Endodermal cell (in vitro differentiated cells): ENCODE measurements around the gene HMGB2. TPM values are rescaled to one million over a fixed set of nuclear protein-coding genes. Genes with fewer than 3 reads are reported as not detected.

Source experiments
- DNase-seq: peaks from one replicate; pipeline ENCODE4 v3.0.0-alpha.2; 2017
- H3K27ac ChIP-seq: 2 replicates; pipeline ENCODE4 v1.5.1; 2013; ENCODE audit warnings: mild to moderate bottlenecking, low read depth, low read length, moderate library complexity
- H3K27me3 ChIP-seq: 2 replicates; pipeline ENCODE4 v1.6.1; 2013; ENCODE audit warnings: mild to moderate bottlenecking, low read length, moderate library complexity; ENCODE audit not compliant: insufficient read depth, control insufficient read depth, poor library complexity, severe bottlenecking
- H3K36me3 ChIP-seq: 2 replicates; pipeline ENCODE4 v1.7.0; 2013; ENCODE audit warnings: mild to moderate bottlenecking, low read length, moderate library complexity; ENCODE audit not compliant: control insufficient read depth, insufficient read depth
- H3K4me1 ChIP-seq: one replicate; pipeline ENCODE4 v1.7.0; 2013; ENCODE audit warnings: low read length; ENCODE audit not compliant: control insufficient read depth, insufficient read depth
- H3K4me3 ChIP-seq: 2 replicates; pipeline ENCODE4 v1.5.1; 2013; ENCODE audit warnings: mild to moderate bottlenecking, low read length, moderate library complexity
- H3K9ac ChIP-seq: 2 replicates; pipeline ENCODE4 v1.6.1; 2013; ENCODE audit warnings: mild to moderate bottlenecking, low read length, moderate library complexity; ENCODE audit not compliant: poor library complexity, severe bottlenecking; ENCODE audit errors: extremely low read depth
- H3K9me3 ChIP-seq: 2 replicates; pipeline ENCODE4 v1.6.1; 2013; ENCODE audit warnings: mild to moderate bottlenecking, low read length, moderate library complexity; ENCODE audit not compliant: control insufficient read depth
- H3K27ac Mint-ChIP-seq: 2 replicates; pipeline ENCODE4 v1.8.0; 2020; ENCODE audit warnings: mixed read lengths
- H3K27me3 Mint-ChIP-seq: 2 replicates; pipeline ENCODE4 v1.8.0; 2021; ENCODE audit warnings: mild to moderate bottlenecking, mixed read lengths; ENCODE audit not compliant: insufficient read depth
- H3K36me3 Mint-ChIP-seq: 2 replicates; pipeline ENCODE4 v1.8.0; 2020; ENCODE audit warnings: low read depth, mixed read lengths
- H3K4me1 Mint-ChIP-seq: 2 replicates; pipeline ENCODE4 v1.8.0; 2020; ENCODE audit warnings: mixed read lengths
- H3K4me3 Mint-ChIP-seq: 2 replicates; pipeline ENCODE4 v1.8.0; 2020; ENCODE audit warnings: mild to moderate bottlenecking, moderate library complexity, mixed read lengths
- H3K9me3 Mint-ChIP-seq: 2 replicates; pipeline ENCODE4 v1.8.0; 2020; ENCODE audit warnings: mild to moderate bottlenecking, mixed read lengths
- CTCF ChIP-seq: fragments of 200-600 bp; sonication (generic); conservative IDR thresholded peaks from 2 replicates; pipeline ENCODE4 v1.5.0; 2021; ENCODE audit warnings: antibody characterized with exemption, mild to moderate bottlenecking
- WGBS, 2 experiments: methylation state at CpG; one replicate each; pipeline versions ENCODE4 v1.1.5 to v1.1.7; 2013; ENCODE audit warnings: missing lambda C conversion rate in 2 of 2, mixed read lengths in 1 of 2; ENCODE audit not compliant: insufficient coverage in 1 of 2, insufficient read length in 1 of 2; 5-methylcytosine and 5-hydroxymethylcytosine counted together
- total RNA-seq, 2 donors: library from RNA; stranded (reverse); fragmentation: NEBNext Ultra II Directional in 1 of 2; extraction: Animal tissue kit (Norgen Biotek cat#: 25700) in 1 of 2; gene quantifications; 2 replicates in 1 of 2; 3 replicates in 1 of 2; pipeline ENCODE4 v1.2.1, GENCODE V29; 2021

The HMGB2 gene
- total RNA-seq, 2 donors from 2014 or later, result 236 to 425 TPM

DNA sequence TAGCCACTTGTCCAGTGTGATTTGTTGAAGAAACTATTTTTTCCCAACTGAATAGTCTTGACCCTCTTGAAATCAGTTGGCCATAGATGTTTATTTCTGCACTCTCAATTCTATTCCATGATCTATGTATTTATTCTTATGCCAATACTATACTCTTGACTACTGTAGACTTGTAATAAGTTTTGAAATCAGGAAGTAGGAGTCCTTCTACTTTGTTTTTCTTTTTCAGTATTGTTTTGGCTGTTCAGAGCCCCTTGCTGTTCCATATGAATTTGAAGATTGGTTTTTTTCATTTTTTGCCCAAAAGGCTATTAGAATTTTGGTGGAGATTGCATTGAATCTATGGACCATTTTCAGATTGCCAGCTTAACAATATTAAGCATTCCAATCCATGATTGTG is 46.8 kb upstream of the HMGB2 start:
- Histone ChIP-seq H3K27ac (no peak overlapping the region), H3K27me3 (no peaks in the 10 kb centered on the region), H3K4me1 (no peaks in the 10 kb centered on the region), H3K36me3 (no peaks in the 10 kb centered on the region), H3K4me3 (no peak overlapping the region), H3K9me3 (no peaks in the 10 kb centered on the region), H3K9ac (no peak overlapping the region)
- Mint-ChIP-seq H3K27ac (no peak overlapping the region), H3K27me3 (no peaks in the 10 kb centered on the region), H3K4me3 (no peak overlapping the region), H3K9me3 (no peaks in the 10 kb centered on the region), H3K36me3 (no peaks in the 10 kb centered on the region), H3K4me1 (peaks cover 11% of the 10 kb centered on the region)
- no peak for DNase-seq
- TF ChIP-seq CTCF, result no peak

DNA sequence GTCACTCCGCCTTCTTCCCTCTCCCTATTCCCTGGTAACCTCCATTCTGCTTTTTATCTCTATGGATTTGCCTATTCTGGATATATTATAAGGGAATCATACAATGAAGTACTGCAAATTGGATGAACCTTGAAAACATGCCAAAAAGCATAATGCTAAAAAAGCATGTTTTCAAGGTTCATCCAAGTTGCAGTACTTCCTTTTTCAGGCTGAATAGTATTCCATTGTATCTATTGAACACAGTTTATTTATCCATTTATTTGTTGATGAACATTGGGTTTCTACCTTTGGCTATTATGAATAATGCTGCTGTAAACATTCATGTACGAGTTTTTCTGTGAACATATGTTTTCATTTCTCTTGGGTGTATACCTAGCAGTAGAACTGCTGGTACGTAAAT is 45.8 kb upstream of the HMGB2 start:
- 94 to 100% methylated on average over 1 to 3 of the region's 3 CpGs for WGBS, 2 experiments
- no peaks in the 10 kb centered on the region for H3K27me3 Mint-ChIP-seq
- Histone ChIP-seq H3K9ac (no peak overlapping the region), H3K27me3 (no peaks in the 10 kb centered on the region), H3K4me1 (no peaks in the 10 kb centered on the region), H3K9me3 (no peaks in the 10 kb centered on the region), H3K4me3 (no peak overlapping the region), H3K36me3 (no peaks in the 10 kb centered on the region), H3K27ac (no peak overlapping the region)
- TF ChIP-seq CTCF, result no peak
- H3K27ac Mint-ChIP-seq, result no peak overlapping the region
- H3K4me3 Mint-ChIP-seq, result no peak overlapping the region
- H3K36me3 Mint-ChIP-seq, result no peaks in the 10 kb centered on the region
- no peaks in the 10 kb centered on the region for H3K9me3 Mint-ChIP-seq
- peaks cover 11% of the 10 kb centered on the region for H3K4me1 Mint-ChIP-seq
- no peak for DNase-seq

DNA sequence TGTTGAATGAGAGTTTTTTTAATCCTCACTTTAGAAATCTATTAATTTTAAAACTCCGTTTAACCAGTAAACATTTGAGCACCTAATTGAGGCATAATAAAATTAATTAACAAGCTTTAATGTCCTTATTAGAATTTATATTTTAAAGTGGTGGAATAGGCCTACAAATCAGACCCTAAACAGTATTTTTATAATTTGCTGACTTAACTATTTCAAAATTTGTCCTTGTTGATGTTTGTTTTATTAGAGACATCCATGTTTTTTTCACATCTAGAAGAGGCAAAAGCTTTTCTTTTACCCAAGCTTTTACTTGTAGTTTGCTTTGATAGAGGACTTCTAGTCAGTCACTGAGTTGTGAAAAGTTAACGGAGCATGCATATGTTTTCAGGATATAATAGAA is 40.4 kb upstream of the HMGB2 start:
- Histone ChIP-seq H3K27me3 (no peaks in the 10 kb centered on the region), H3K9ac (no peak overlapping the region), H3K36me3 (no peaks in the 10 kb centered on the region), H3K4me1 (no peaks in the 10 kb centered on the region), H3K9me3 (no peaks in the 10 kb centered on the region), H3K27ac (no peak overlapping the region), H3K4me3 (no peak overlapping the region)
- TF ChIP-seq CTCF, result no peak
- H3K27ac Mint-ChIP-seq, result no peak overlapping the region
- DNase-seq, result no peak
- no peaks in the 10 kb centered on the region for H3K27me3 Mint-ChIP-seq
- WGBS, 2 experiments, result 100% methylated on average over 1 of the region's 2 CpGs; no CpG with 5 or more reads in 1 of the 2 experiments
- no peaks in the 10 kb centered on the region for H3K9me3 Mint-ChIP-seq
- H3K36me3 Mint-ChIP-seq, result peaks cover 2% of the 10 kb centered on the region
- H3K4me3 Mint-ChIP-seq, result no peak overlapping the region
- peaks cover 10% of the 10 kb centered on the region for H3K4me1 Mint-ChIP-seq
